HCT116 (cell line): Measurements from ENCODE around the gene TMTC2.

Source experiments
- ATF3 ChIP-seq: IDR thresholded peaks from 2 replicates; pipeline ENCODE4 v1.6.1; 2012
- CEBPB ChIP-seq: IDR thresholded peaks from 2 replicates; pipeline ENCODE4 v1.6.1; 2012; ENCODE audit warnings: low read depth
- CTCF ChIP-seq, 3 experiments: fragments of 200-600 bp in 1 of 3; sonication (generic) in 1 of 3; IDR thresholded peaks in 2 of 3; conservative IDR thresholded peaks in 1 of 3; 2 replicates each; pipeline ENCODE4 v1.5.1; 2012 to 2017; ENCODE audit warnings: low read depth in 2 of 3, low read length in 2 of 3, antibody characterized with exemption in 1 of 3, borderline replicate concordance in 1 of 3, control low read depth in 1 of 3, mild to moderate bottlenecking in 1 of 3, mixed read lengths in 1 of 3, mixed run types in 1 of 3, moderate library complexity in 1 of 3; ENCODE audit not compliant: insufficient read depth in 1 of 3
- EZH2 ChIP-seq: fragments of 200-600 bp; sonication (generic); IDR thresholded peaks from 2 replicates; pipeline ENCODE4 v1.6.1; 2017; ENCODE audit warnings: antibody characterized with exemption, mixed run types
- EZH2phosphoT487 ChIP-seq: fragments of 200-600 bp; IDR thresholded peaks from 2 replicates; pipeline ENCODE4 v1.6.1; 2018; ENCODE audit warnings: antibody characterized with exemption, borderline replicate concordance
- JUND ChIP-seq: IDR thresholded peaks from 2 replicates; pipeline ENCODE4 v1.6.1; 2012
- MAX ChIP-seq: IDR thresholded peaks from 2 replicates; pipeline ENCODE4 v1.6.1; 2012
- POLR2A ChIP-seq: IDR thresholded peaks from 2 replicates; pipeline ENCODE4 v1.7.0; 2011; ENCODE audit warnings: borderline replicate concordance; ENCODE audit not compliant: insufficient read depth, insufficient read length; ENCODE audit errors: extremely low read depth
- POLR2AphosphoS5 ChIP-seq: IDR thresholded peaks from 2 replicates; pipeline ENCODE4 v1.6.1; 2011; ENCODE audit warnings: mild to moderate bottlenecking, low read depth, low read length, moderate library complexity
- REST ChIP-seq: IDR thresholded peaks from 2 replicates; pipeline ENCODE4 v1.6.1; 2012; ENCODE audit warnings: low read depth
- SIN3A ChIP-seq: IDR thresholded peaks from 2 replicates; pipeline ENCODE4 v1.6.1; 2012; ENCODE audit warnings: low read depth
- YY1 ChIP-seq: IDR thresholded peaks from 2 replicates; pipeline ENCODE4 v1.6.1; 2011; ENCODE audit warnings: low read length, low read depth, moderate library complexity, mild to moderate bottlenecking; ENCODE audit not compliant: insufficient replicate concordance; ENCODE audit errors: extremely low read depth
- ZBTB33 ChIP-seq: IDR thresholded peaks from 2 replicates; pipeline ENCODE4 v1.6.1; 2011; ENCODE audit warnings: mild to moderate bottlenecking, low read length, moderate library complexity; ENCODE audit not compliant: insufficient replicate concordance; ENCODE audit errors: extremely low read depth

GRCh38 chr12:82804601-82805000 is 117.9 kb downstream of the TMTC2 start:
- TF ChIP-seq CTCF (IDR thresholded peaks at IDR 0.05 in 2 of 3, conservative IDR thresholded peaks at IDR 0.05 in 1 of 3; ENCODE audit: borderline replicate concordance in 1 of 3, insufficient read depth in 1 of 3, low read depth in 2 of 3, low read length in 2 of 3) (no peak), EZH2phosphoT487 (no peak), SIN3A (no peak), MAX (no peak), POLR2AphosphoS5 (no peak), POLR2A (no peak), JUND (no peak), EZH2 (no peak), ZBTB33 (no peak), CEBPB (no peak), ATF3 (no peak), YY1 (no peak), REST (no peak)
